Occipital lobe (tissue), 2 donors: ENCODE data around the gene GPC1. TPM values are rescaled to one million over a fixed set of nuclear protein-coding genes. Genes with fewer than 3 reads are reported as not detected.

ENCODE experiments used
- DNase-seq: peaks from one replicate; lab custom pipeline; 2025; lab: John Stamatoyannopoulos, UW
- total RNA-seq: library from RNA; depleted of rRNA; stranded (reverse); fragments of >200 nt; gene quantifications from one replicate; pipeline ENCODE4 v1.2.3, GENCODE V29; 2014

Gene GPC1
- total RNA-seq, 1 donor from 2014 or later = 37.3 TPM

- no peak for DNase-seq
Observed at GRCh38 chr2:240440704-240441320, 5.3 kb downstream of the GPC1 start.

DNA sequence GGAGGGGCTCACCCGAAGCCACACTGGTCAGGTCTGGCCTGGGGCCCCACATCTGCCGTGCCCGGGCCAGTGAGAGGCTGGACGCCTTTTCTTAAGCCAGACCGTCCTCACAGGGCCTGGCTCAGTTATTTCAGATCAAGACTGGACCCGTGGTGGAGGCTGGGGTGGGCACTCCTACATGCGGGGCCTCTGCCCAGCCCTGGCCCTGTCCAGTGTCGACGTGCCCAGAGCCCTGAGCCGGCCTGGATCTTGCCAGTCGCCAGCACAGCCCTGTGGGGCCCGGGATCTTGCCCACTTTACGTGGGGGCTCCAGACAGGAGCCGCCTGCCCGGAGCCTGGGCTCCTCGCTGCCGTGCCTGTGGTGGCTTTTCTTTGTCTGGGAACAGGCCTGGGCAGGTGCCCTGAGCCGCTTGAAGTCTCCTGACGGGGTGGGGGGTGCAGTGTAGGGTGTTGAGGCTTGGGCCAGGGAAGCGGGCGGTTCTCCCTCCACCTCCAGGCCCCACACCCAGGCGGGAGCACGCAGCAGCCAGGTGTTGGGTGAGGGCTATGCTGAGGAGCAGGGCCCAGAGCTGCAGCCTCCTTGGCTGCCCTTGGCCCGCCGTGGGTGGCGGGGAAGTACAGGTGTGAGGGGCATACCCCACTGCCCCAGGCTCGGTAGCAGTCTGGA, 6.0 kb downstream of the GPC1 start:
- DNase-seq = no peak

- no peak for DNase-seq
Observed at GRCh38 chr2:240441993-240442411, 6.5 kb downstream of the GPC1 start.

DNA sequence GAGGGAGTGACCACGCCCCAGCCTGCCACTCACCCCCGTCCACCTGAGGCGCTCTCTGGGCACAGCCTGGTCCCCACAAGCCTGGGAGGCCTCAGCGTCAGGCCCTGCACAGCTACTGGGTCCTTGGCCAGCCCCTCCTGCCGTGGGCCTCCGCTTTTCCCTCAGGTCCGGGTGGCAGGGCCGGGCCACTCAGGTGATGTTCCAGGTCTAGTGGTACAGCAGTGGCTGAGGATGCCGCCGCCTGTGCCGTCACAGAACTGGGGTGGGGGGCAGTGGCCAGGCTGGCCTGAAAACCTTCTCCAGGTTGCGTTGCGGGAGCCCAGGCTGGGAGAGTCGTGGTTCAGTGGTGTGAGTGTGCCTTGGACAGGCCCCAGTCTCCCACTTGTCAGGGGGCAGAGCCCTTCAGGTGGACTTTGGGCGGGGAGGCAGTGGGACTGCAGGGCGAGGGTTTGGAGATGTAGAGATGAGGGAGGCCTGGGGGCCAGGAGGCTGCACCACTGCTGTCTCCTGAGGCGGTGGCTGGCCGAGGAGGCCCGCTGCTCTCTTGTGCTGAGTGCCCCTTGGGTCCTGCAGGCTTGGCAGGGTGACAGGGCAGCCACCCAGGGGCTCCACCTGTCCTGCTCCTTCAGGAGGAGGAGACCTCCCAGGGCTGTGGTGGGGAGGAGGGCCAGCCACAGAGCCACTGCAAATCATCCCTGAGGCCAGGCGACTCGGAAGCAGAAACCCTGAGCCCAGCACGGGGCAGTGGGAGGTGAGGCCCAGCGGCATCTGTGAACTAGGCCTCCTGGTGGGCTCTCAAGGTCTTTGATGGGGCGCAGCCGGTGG, 7.6 kb downstream of the GPC1 start:
- no peak for DNase-seq

DNA sequence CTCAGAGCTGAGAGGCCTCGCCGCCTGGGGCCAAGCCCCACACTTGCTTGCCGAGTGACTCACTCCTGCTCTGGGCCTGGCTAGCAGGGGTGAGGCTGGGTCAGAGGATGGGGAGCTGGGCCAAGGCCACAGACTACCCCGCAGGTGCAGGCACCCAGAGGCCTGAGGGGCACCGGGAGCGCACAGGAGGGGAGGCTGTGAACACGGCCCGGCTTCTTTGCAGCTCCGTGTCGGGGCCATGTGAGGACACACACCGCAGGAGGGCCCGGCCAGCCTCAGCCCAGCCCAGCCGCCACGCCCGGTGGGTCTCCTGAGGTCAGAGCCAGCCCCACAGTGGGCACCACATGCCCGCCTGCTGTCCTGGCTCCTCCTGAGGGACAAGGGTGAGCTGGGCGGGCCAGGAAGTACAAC, 8.4 kb downstream of the GPC1 start:
- DNase-seq = no peak

DNA sequence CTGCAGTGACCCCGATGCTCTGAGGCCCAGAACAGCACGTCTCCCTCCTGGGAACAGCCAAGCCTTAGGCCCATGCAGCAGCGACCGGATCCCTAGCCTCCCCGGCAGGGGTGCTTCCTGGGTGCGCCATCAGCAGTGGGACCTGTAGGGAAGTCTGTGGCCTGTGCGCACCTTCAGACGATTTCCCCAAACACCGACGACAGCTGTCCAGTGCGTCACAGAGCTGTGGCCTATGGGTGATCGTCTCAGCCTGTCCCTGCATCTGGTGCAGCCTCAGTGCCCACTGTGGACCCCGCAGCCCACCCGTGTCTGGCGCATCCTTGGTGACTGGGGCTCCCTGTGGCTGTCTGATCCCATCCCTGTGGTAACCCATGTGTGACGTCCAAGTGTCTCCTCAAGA, 9.0 kb downstream of the GPC1 start:
- DNase-seq = no peak

DNA sequence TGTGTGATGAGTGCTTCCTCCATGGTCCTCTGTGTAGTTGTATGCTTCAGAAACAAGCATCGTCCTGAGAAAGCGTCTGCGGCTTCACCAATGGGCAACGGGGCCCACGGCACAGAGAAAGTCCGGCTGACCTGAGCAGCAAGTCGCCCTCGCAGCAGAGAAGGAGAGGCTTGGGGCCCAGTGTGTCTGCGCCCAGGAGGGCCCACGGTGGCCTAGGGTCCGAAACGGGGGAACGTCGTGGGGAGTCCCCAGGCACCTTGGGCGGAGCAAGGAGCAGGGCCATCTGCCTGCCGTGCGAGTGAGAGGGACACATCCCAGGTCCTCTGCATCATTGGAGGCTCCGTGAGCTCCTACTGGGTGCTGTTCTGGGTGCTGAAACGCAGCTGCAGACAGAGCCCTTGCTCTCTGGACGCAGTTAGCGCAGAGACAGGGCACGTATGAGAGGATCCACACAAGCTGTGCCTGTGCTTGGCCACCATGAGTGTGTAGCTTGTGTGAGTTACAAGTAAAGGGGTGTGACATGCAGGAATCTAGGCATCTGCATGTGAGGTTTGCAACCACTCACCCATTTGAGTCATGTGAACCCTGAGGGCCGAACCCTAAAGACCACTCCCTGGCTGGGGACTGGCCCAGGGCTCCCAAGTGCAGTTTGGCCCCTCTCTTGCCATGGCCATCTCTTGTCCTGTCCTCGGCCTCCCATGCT, 10.6 kb downstream of the GPC1 start:
- DNase-seq = no peak

DNA sequence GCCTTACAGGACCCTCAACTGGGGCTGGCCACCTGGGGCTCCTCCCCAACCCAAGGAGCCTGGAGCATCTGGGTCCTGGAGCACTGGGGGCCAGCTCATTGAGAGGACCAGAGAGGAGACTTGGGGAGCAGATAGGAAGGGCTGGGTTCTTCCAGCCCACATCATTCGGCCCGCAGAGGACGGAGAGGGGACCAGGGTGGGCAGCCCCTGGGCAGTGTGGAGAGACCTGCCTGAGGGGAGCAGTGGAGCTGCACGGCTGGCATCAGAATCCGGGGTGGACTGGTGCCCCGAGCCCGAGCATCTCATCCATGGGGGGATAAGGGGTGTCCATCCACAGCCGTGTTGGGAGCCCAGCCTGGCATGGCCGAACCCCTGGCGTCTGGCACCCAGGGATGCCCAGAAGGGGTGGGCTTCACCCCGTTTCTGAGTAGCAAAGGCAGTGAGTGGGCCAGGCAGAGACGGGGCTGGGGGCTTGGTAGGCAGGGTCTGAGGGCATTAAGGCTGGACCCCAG, 11.3 kb downstream of the GPC1 start:
- DNase-seq = no peak

DNA sequence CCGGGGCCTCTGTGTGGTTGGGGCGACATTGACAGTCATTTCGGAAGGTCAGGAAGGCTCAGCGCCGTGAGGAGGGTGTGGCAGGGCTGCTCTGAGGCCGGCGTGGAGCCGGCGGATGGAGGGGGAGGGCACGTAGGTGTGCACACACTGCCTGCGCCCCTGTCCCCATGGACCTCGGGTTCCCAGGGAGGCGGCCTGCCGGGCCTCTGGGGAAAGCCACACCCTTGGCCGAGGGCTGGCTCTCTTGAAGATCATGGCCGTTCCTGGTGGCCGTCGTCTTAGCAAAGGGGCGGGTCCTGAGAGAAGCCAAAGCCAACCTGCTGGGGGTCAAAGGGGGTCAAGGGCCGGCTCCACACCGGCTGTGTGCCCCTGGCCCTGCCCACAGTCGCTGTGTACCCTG, 11.9 kb downstream of the GPC1 start:
- no peak for DNase-seq

DNA sequence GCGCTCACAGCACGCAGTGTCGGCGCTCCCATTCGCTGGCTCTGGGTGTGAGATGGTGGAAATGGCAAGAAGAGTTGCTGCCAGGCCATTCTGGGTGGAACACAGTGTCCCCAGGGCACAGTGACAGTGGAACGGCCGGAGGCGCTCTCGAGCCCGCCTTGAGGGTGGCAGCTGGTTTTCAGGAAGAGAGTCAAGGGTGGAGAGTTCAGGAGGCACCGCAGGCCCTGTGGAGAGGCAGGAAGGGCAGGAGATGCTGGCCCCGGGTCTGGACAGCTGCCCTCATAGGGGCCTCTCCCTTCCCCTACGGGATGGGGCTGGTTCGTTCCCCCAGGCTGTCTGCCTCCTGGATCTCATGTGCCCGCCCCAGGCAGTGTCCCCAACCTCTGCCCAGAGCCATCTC, 12.5 kb downstream of the GPC1 start:
- DNase-seq = no peak

DNA sequence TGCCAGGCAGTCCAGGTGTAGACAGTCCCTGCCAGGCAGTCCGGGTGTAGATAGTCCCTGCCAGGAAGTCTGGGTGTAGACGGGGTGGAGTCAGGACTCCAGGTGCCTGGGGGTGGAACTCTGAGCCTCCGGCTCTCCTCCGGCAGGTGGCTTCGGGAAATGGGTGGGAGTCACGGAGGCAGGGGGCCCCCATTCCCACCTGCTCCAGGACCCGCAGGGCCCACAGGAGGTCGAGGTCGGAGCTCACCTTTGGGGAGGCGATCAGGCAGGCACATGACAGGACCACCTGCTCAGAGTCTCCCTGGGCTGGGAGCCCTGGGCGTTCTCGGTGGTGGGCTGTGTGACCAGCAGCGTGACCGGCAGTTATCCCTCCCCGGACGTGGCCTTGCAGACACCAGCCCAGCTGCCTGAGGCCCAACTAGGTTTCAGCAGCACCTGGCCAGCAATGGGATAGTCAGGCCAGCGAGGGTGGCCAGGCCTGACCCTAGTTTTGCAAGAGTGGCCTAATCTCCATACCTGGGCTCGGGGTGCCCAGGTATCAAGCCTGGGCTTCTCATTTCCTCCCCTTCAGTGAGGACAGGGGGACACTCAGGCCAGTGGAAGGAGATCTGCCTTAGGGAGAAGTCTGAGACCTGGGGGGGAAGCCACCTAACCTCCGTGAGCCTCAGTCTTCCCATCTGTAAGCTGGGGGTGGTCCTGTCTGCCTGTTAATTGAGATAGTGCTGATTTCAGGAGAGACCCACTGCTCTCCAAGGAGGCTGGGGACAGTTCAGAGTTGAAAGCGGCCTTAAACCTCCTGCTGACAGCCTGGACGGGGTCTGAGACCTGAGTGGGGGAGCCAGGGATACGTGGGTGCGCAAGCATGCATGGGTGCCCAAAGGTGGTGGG, 13.2 kb downstream of the GPC1 start:
- DNase-seq = no peak

GRCh38 chr2:240449764-240450531, 14.5 kb downstream of the GPC1 start:
- DNase-seq = no peak

GRCh38 chr2:240450532-240451107, 15.2 kb downstream of the GPC1 start:
- DNase-seq = no peak

DNA sequence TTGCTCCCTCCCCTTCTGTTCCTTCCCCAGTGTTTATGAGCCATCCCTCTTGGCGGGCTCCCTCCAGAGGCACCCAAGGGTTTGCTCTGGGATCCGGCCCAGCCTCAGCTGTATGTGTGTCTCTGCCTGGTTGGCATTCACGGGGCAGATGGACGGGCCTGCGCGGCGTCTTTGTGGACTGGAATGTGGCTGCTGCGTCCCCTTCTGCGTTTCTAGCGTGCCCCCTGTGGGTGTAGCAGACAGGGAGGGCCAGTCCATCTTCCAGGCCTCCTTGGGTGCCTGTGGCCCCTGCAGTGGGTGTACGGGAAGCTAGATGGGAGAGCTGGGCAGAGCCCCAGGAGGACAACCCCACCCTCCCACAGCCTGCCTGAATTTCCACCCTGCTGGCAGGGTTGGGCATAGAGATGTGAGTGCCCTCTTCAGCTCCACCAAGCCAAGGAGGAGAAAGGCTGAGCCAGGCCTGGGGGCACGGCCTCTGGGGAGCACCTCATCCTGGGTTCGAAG, 15.7 kb downstream of the GPC1 start:
- DNase-seq = peak; percentile 48

DNA sequence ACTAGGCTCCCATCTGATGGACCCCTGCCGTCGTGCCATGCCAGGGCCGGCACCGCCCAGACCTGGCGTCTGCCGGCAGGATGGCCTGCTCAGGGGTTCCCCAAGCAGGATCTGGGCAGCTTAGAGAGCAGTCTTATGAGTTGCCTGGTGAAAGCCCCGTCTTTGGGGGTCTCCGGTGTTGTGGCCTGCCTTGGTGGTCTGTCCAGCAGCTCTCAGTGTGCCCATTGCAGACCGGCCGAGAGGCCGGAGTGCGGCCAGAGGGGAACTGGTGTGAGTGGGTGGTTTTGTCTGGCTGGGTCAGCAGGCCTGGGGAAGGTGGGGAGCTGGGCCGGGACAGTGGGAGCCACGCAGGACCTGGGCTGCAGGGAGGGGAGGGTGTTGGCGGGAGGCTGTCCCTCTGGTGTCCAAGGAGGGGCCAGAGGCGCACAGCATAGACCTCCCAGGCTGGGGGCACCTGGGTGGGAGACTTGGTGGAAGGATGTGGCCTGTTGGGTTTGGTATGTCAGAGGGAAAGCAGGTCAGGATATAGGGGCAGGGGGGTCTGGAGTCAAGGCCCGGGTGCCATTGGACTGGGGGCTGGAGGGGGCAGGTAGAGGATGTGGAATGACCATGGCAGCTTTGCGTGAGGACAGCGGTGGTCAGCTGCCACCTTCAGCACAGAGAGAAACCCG, 16.5 kb downstream of the GPC1 start:
- no peak for DNase-seq

- peak; percentile 61 for DNase-seq
Observed at GRCh38 chr2:240452462-240453256, 17.2 kb downstream of the GPC1 start.

DNA sequence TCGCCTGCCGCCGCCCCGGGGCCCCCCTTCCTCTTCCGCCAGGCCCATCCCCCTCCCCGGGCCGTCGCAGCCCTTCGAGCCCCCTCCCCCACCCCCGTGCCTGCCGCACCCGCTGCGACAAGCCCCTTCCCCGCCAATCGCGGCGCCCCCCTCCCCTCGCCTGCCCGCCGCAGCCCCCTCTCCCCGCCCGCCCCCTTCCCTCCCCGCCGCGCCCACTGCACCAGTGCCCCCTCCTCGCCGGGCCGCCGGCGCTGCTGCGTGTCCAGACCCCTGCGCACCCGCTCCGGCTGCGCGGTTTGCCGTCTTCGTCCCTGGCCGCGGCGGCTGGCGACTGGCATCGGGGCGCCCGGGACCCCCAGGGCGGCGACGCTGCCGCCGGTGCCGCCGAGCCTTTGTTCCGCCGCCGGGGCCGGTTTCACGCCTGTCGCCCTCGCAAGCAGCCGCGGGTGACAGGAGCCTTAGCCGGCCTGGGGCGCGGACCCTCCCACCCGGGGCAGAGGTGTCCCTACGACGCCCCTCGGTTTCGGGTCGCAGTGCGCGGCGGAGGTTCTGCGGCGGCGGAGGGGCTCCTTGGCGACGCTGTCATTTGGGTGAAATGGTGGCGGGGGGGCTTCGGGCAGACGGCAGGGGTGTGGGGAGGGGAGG, 18.1 kb downstream of the GPC1 start:
- DNase-seq = no peak
